GM12875 (cell line): ENCODE measurements around the gene TRIM45.

Source experiments
- H3K4me3 ChIP-seq: one replicate; pipeline ENCODE4 v1.5.1; 2011; ENCODE audit warnings: low read depth, low read length, control low read depth
- TF ChIP-seq, protein P1 (sequence below): IDR thresholded peaks from 2 replicates; pipeline ENCODE4 v1.5.1; 2011; ENCODE audit warnings: low read depth, mild to moderate bottlenecking, control low read depth, inconsistent platforms, low read length, moderate library complexity, borderline replicate concordance; ENCODE audit not compliant: insufficient read depth

TRIM45 gene

DNA sequence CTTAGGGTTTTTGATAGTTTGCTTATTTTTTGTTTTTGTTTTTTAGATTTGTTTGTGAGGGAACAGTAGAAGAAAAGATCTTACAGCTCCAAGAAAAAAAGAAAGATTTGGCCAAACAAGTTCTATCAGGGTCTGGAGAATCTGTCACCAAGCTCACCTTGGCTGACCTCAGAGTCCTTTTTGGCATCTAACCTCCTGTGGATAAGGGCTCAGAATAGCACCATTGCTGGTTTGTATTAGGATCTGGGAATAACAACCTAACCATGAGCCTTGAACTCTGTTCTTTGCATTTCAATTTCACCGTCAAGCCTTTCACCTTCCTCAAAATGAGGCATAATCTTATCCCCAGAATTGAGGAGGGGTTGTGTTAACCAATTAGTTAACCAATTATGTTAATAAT lies 20.2 kb downstream of the TRIM45 start:
- TF ChIP-seq, protein P1, sequence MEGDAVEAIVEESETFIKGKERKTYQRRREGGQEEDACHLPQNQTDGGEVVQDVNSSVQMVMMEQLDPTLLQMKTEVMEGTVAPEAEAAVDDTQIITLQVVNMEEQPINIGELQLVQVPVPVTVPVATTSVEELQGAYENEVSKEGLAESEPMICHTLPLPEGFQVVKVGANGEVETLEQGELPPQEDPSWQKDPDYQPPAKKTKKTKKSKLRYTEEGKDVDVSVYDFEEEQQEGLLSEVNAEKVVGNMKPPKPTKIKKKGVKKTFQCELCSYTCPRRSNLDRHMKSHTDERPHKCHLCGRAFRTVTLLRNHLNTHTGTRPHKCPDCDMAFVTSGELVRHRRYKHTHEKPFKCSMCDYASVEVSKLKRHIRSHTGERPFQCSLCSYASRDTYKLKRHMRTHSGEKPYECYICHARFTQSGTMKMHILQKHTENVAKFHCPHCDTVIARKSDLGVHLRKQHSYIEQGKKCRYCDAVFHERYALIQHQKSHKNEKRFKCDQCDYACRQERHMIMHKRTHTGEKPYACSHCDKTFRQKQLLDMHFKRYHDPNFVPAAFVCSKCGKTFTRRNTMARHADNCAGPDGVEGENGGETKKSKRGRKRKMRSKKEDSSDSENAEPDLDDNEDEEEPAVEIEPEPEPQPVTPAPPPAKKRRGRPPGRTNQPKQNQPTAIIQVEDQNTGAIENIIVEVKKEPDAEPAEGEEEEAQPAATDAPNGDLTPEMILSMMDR: no peak
- H3K4me3 ChIP-seq: no peak overlapping the region

DNA sequence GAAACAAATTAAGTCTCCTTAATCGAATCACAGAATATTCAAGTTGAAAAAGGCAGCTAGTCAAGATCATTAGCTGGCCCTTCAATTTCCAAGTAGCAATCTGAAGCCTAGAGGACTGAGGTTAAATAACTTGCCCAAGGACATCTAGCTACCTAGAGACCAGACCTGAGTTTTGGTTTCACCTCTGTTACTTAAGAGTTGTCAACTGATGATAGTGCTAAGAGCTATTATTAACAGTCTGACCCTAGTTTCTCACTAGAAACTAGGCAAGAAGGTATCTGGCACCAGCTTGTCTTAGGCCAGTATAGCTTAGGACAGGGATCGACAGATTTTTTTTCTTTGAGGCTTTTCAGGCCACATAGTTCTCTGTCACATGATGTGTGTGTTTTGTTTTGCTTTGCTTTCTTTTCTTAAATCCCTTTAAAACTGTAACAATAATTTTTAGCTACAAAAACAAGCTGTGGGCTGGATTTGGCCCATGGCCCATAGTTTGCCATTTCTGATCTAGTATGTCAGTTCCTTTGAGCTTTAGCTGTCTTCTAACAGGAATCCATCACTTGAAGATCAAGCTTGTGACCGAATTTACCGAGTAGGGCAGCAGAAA lies 23.2 kb downstream of the TRIM45 start:
- TF ChIP-seq, protein P1: no peak

GRCh38 chr1:117097443-117097842 lies 24.1 kb downstream of the TRIM45 start:
- H3K4me3 ChIP-seq: no peak overlapping the region
- TF ChIP-seq, protein P1: no peak

More for the DNA sequence above, 23.2 kb downstream of the TRIM45 start:
- no peak overlapping the region for H3K4me3 ChIP-seq

- TF ChIP-seq, protein P1: no peak
- no peak overlapping the region for H3K4me3 ChIP-seq
These were observed 24.6 kb downstream of the TRIM45 start for GRCh38 chr1:117096951-117097408.

- H3K4me3 ChIP-seq: no peak overlapping the region
- TF ChIP-seq, protein P1: no peak
These were observed 26.5 kb downstream of the TRIM45 start for GRCh38 chr1:117094841-117095604.

DNA sequence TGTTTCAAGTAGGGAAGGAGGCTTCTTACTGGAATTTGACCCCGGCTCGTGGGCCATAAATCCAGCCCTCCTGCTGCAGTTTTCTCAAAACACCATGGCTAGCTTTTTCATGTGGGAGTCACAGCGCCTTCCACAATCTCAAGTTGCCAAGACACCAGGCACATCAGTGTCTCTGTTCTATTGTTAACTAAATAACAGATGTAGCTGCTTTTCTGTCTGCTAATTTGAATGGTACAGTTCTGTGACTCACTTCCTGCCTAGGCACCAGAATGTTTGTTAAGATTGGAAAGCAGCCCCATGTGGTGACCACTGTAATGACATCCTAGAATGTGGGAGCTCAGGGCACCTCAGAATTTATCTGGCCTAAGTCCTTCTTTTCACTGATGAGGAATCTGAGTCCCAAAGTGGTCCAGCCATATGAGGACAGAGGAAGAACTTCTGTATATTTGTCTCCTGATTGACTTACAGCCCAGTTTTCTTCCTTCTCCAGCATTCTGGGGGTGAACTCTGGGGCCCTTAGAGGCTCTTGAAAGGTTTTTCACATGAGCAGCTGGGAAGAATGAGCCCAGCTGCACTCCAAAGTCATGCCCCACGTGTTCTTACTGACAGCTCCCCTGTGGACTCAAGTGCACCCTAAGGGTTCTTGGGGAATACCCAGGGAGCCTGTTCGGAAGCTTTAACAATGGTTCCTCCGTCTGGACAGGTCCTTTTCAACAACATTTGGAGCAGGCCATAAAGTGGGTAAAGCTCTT lies 27.5 kb downstream of the TRIM45 start:
- H3K4me3 ChIP-seq: no peak overlapping the region
- TF ChIP-seq, protein P1: peak; percentile 35; the same call in 1 of the 2 replicates
